ENCODE results near the gene CSRP2.

GRCh38 chr12:76866151-76866567 is 12.7 kb downstream of the CSRP2 start:
- no peak for TF ChIP-seq CTCF (IDR thresholded peaks at IDR 0.05; ENCODE audit: low read depth, low read length, poor library complexity, severe bottlenecking)
- TF ChIP-seq EZH2phosphoT487 (IDR thresholded peaks at IDR 0.05; ENCODE audit: borderline replicate concordance, low read length) = no peak
